Left renal cortex interstitium (tissue), 4 donors: Measurements from ENCODE around the gene PTPN13. TPM values are rescaled to one million over a fixed set of nuclear protein-coding genes. Genes with fewer than 3 reads are reported as not detected.

Experiments used
- DNase-seq, 4 donors: peaks; one replicate each; pipeline ENCODE4 v3.0.0-alpha.2; 2013; ENCODE audit warnings: low read depth in 4 of 4, low spot score in 2 of 4, missing footprints in 1 of 4
- polyA plus RNA-seq, 4 donors: library from polyadenylated mRNA; unstranded; fragments of 120-200 nt; gene quantifications; one replicate each; pipeline ENCODE4 v1.2.1, GENCODE V29; 2013; ENCODE audit not compliant: insufficient read length in 4 of 4

The PTPN13 gene
- polyA plus RNA-seq: 100 to 1,000 TPM; 121 to 128 (median 124) TPM

DNA sequence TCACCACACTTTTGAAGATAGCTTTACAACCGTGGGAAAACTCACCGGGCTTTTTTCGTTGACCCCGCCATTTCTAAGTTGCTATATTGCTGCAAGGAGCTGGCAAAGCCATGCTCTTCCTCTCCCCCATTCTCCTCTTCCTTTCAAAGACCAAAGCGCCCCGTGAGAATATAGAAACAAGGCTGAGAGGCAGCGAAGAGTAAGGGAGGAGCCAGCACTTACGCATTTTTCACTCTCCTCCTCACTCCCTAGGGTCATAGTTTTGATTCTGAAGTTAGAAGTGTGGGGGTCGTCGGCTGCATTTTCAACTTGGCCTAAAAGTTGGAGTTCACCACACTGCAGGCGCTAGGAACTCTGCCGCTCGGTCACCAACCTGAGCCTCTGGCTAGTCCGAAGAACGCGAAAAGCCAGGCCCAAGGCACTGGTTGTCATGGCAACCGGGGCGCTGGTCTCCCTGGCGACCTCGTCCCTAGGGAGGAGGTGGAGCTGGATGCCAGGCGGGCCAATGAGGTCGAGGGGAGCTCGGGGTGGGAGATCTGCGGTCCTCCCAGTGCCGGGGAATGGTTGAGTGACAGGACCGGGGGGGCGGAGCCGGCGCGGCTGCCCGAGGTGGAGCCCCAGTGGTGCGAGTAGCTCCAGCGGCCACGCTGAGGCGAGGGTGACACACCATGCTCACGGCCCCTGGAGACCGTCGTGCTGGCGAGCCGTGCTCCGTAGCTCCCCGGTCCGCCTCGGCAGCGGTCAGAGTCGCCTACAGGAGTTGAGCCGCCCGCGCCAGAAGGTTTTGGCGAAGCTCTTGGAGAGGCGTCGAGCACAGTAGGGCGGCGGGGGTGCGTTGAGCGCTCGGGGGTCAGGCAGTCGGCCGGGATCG, at the start of gene PTPN13:
Gene PTPN13, plus strand, starts transcription at position 628 of the 871 bp plus-strand sequence. CDS start 40,942 bp downstream, outside the sequence.
- peak; percentile 94 to 96 (median 94) for DNase-seq

- no peak for DNase-seq
These were observed 47.0 kb upstream of the PTPN13 start for GRCh38 chr4:86547140-86547539.

- DNase-seq: no peak
These were observed 44.8 kb upstream of the PTPN13 start for GRCh38 chr4:86549163-86549788.

- DNase-seq: no peak
These were observed 42.7 kb upstream of the PTPN13 start for GRCh38 chr4:86551387-86551786.

DNA sequence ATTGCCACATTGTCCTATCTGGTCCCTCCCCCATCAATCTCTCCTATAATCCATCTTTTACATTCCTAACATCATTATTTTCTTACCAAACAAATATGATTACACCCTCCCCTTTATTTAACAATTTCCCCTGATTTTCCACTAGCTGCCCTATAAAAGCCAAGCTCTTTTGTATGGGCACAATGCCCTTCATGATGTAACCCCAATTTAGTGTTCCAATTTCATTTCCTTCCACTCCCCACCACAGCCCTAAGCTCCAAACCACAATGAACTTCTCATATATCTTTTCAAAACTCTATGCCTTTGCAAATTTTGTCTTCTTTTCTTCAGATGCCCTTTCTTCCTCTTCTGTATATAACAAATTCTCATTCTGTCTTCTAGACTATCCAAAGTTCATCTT, 39.5 kb upstream of the PTPN13 start:
- no peak for DNase-seq

- DNase-seq: peak in 1 of 4 donors; percentile 37
These were observed 37.2 kb upstream of the PTPN13 start for GRCh38 chr4:86556791-86557415.

DNA sequence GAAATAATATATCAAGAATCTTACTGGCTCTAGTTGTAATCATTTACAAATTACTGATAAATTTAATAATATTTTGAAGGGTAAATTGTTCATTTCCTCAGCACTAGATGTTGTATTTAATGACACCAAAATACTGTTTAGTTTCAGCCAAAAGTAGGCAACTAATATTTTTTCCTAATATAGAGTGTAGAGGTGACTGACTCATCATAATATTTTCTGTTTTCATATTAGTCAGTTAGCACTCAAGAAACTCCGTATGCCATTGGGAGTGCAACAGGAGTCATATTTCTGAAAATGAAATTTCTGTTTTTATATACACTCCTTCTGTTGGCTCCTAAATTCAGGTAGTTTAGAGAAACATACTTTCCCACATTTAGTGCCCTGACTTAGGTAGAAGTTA, 36.6 kb upstream of the PTPN13 start:
- DNase-seq: no peak

GRCh38 chr4:86558258-86558657, 35.9 kb upstream of the PTPN13 start:
- DNase-seq: no peak

- no peak for DNase-seq
These were observed 35.3 kb upstream of the PTPN13 start for GRCh38 chr4:86558797-86559196.

DNA sequence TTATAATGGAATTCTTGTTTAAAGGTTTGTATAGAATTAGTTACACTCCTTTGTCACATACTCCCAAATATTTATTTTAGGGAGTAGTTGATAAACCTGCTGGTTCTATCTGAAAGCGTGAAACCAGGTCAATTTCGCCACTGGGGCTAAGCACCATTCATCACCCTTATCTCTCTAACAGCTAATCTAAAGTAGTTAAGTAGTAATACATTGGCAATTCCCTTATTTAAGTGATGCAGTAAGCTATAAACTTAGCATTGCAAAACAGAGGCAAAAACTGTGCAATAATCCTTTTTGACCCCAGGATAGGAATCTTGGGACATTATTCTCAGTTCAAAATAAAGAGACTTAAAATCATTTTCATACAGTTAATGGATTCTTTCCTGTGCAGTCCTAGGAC, 33.7 kb upstream of the PTPN13 start:
- no peak for DNase-seq

DNA sequence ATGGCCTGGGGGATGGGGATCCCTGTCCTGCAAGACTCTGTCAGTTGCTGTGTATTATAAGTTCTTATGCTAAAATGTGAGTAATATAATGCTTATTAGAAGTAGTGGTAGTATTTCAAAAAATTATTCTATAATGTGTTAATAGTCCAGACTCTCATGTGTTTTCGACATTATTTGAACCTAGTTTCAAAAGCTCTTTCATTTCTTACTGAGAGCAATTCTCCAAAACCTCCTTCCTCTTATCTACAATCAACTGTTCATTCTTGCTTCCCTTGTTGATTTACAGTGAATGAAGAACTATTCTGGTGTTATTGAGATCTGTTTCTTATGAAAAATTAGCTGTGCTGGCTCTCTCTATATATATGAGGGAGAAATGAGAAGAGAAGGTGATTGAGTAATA, 32.9 kb upstream of the PTPN13 start:
- no peak for DNase-seq

GRCh38 chr4:86563416-86563815, 30.7 kb upstream of the PTPN13 start:
- no peak for DNase-seq

GRCh38 chr4:86564795-86565194, 29.3 kb upstream of the PTPN13 start:
- no peak for DNase-seq

DNA sequence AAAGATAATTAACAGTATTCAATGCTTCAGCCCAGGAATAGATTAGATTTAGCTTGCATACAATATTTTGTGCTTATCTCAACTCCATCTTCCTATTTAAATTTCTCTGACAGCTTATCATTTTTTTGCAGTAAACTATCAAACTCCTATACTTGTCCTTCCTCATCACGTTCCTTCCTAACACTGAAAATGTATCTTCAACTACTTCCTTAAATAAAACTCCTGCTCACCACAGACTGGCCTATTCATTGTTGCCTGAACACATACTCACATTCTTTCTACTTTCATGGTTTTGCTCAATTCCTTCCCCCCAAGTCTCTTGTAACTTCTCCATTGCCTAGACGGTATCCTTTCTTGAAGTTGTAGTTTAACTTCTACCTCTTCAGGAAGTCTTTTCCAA, 28.5 kb upstream of the PTPN13 start:
- DNase-seq: no peak

DNA sequence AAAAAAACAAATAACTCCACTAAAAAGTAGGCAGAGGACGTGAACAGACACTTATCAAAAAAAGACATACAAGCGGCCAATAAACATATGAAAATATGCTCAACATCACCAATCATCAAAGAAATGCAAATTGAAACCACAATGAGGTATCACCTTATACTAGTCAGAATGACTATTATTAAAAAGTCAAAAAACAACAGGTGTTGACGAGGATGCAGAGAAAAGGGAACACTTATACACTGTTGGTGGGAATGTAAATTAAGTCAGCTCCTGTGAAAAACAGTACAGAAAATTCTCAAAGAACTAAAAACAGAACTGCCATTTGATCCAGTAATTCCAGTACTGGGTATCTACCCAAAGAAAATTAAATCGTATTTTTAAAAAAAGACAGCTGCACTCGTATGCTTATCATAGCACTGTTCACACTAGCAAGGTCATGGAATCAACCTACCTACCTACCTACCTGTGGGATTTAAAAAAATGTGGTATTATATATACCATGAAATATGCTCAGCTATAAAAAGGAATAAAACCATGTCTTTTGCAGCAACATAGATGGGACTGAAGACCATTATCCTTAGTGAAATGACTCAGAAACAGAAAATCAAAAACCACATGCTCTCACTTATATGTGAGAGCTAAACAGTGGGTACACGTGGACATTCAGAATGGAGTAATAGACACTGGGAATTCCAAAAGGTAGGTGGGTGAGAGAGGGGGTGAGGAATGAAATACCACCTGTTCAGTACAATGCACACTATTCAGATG, 24.8 kb upstream of the PTPN13 start:
- DNase-seq: no peak

DNA sequence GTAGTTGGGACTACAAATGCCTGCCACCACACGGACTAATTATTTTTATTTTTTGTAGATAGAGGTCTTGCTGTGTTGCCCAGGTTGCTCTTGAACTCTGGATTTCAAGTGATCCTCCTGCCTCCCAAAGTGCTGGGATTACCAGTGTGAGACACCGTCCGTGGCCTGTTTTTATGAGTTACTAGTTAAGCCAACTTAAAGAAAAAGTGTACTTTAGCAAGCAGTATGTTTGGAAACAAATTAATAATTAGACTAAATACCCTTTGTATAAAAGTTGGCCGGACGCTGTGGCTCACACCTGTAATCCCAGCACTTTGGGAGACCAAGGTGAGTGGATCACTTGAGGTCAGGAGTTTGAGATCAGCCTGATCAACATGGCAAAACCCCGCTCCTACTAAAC, 14.2 kb upstream of the PTPN13 start:
- DNase-seq: no peak

DNA sequence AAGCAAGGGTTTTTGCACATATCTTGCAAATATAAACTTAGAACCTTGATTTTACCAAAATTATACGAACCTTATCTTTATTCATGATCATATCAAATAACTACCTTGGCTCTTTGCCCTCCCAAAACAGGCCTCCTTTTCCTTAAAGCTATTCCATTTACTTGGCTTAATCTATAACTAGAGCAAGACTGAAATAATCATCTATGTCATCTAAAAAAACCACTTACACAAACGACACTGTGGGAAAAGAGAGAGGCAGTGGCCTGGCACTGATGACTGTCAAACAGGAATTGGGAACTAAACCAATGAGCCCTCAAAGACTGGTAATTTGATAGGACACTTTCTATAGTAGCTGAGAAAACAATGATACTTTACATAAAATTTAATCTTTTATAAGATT, 11.7 kb upstream of the PTPN13 start:
- DNase-seq: peak in 2 of 4 donors; percentile 26 to 53

DNA sequence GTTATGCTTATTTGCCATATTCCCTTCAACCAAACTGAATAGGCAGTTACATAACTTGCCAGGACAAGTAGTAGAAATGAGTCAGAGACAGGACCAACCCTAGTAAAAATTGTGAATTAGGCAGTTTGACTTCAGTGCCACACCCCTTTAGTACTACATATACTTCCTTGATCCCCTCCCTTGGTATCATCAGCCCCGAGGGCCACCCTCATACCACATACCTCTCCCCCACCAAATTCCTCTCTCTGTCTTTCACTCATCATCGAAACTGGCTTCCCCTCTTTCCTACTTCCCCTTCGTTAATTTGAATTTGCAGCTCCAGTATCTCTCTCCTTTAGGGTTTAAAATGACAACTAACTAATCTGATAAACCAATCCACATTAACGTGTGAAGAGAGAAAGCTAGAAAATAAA, 7.9 kb upstream of the PTPN13 start:
- DNase-seq: no peak

DNA sequence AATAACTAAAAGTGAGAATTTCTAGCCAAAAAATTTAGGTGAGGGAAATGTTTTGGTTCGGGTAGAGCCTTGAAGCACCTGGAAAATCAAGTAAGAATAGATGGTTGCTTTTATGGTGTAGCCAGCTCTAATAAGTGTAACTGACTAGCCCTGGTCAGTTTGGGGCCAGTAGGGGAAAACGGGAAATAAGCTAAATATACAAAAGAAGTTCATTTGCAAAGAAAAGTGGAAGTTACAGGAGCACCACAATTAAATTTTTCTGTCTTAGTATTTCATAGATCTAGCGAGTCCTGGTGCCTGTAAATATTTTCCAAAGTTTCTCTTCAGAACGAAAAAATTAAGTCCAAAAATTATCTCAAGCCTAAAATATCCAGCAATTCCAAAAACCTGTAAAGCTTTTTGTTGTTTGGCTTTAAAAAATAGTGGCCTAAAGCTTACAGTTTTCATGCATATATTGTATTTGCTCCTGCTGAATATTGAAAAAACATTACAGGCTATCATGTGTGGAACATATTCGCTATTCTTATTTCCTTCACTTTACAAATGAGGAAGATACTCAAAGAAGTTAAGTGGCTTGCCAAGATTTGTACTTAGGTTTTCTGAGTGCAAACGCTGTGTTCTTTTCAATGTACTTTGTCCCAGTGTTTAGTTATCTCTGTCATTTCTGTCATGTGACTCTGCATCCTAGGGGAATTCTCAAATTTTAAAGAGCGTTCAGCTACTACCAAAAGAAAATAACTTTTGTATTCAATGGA, 7.3 kb upstream of the PTPN13 start:
- no peak for DNase-seq
